ENCODE measurements around the gene APLP1.

- TF ChIP-seq ZFX (IDR thresholded peaks at IDR 0.05; ENCODE audit: borderline replicate concordance) (no peak), CTCF (IDR thresholded peaks at IDR 0.05) (no peak)
Observed at GRCh38 chr19:35888398-35888797, 20.0 kb downstream of the APLP1 start.
